Upper lobe of right lung (tissue), 1 donor: ENCODE results near the gene PLEKHH1. TPM values are rescaled to one million over a fixed set of nuclear protein-coding genes. Genes with fewer than 3 reads are reported as not detected.
A peak's percentile ranks its signal among the peaks of the same experiment; 100 is the strongest.
"Not testable (repeated sequence)": the region's sequence is repeated elsewhere in the genome, so short reads cannot be mapped to it uniquely, and the experiment has no call there.

Source experiments
- ATAC-seq: fragments of 200-7000 bp; cut with Tn5 transposase; one replicate; pipeline ENCODE4 v1.9.1; 2020; ENCODE audit warnings: mild to moderate bottlenecking, moderate library complexity
- DNase-seq: peaks from one replicate; pipeline ENCODE4 v3.0.0-alpha.2; 2020
- H3K27ac ChIP-seq: fragments of 200-600 bp; one replicate; pipeline ENCODE4 v1.8.0; 2022
- H3K27me3 ChIP-seq: fragments of 200-600 bp; one replicate; pipeline ENCODE4 v1.8.0; 2022; ENCODE audit warnings: mild to moderate bottlenecking
- H3K36me3 ChIP-seq: fragments of 200-600 bp; one replicate; pipeline ENCODE4 v1.8.0; 2022
- H3K4me1 ChIP-seq: fragments of 200-600 bp; one replicate; pipeline ENCODE4 v1.8.0; 2022
- H3K4me3 ChIP-seq: fragments of 200-600 bp; one replicate; pipeline ENCODE4 v1.8.0; 2022; ENCODE audit warnings: mild to moderate bottlenecking
- H3K9me3 ChIP-seq: fragments of 200-600 bp; one replicate; pipeline ENCODE4 v1.8.0; 2022
- intact Hi-C: fragments of 100-400 bp; cut with DNase I; formaldehyde crosslinking; loops from one replicate; pipeline ENCODE4 v1.11.0; 2022
- total RNA-seq: library from RNA; stranded (reverse); fragmentation: NEBNext Ultra II Directional; extraction: Animal tissue kit (Norgen Biotek cat#: 25700); gene quantifications from one replicate; pipeline ENCODE4 v1.2.1, GENCODE V29; 2021
- TF ChIP-seq, protein P1 (sequence below): fragments of 200-600 bp; IDR thresholded peaks from one replicate; pipeline ENCODE4 v1.8.0; 2022; ENCODE audit warnings: antibody characterized with exemption
- donor health status: DM: no; HTN: yes; CAD: no; lungs with severe emphysema.

PLEKHH1 gene
- total RNA-seq, 1 donor from 2014 or later, result 2.3 TPM

DNA sequence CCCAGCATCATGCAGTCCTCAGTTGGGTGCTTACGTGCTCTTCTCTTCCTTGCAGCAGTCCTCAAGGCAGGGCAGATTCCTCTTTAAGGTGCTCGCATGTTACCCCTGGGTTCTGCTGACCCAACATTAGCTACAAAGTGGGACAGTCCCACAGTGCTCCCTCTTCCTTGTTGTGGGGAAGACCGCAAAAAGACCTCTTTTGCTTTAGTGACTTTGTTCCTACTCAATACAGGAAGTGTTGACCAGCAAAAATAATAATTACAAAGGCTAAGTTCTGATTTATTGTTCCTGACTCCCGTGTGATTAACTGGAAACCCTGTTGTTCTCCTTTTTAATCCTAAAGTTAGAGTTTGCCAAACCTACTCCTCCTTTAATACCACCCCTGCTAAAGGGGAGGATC lies 53.3 kb downstream of the PLEKHH1 start:
- intact Hi-C loops, result no loop called here
- peaks cover 37% of the 10 kb centered on the region for H3K36me3 ChIP-seq

DNA sequence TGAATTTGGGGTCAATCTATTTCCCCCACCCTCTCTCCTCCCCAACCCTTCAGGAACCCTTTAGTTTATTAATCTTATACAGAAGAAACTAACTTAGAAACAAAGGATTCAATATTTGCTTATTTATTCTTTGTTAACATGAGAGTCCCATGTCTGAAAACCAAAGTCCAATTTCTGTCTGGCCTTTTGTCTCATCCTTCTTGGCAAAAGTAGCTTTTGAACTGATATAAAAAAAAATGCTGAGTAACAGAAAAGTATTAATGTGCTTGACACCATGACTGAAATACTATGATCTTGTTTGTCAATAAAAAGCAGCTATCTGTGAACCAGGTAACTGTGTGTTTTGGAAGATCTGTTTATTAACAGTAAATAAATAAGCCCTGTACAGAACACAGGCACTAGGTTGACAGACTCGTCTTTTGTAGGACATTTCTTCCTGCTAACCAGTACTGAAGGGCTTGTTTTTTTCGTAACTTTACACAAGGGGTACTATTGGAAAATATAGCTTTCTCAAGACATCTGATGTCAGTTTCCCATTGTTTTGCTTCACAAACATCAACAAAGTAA lies 56.2 kb downstream of the PLEKHH1 start:
- H3K27ac ChIP-seq, result no peak overlapping the region
- TF ChIP-seq, protein P1, sequence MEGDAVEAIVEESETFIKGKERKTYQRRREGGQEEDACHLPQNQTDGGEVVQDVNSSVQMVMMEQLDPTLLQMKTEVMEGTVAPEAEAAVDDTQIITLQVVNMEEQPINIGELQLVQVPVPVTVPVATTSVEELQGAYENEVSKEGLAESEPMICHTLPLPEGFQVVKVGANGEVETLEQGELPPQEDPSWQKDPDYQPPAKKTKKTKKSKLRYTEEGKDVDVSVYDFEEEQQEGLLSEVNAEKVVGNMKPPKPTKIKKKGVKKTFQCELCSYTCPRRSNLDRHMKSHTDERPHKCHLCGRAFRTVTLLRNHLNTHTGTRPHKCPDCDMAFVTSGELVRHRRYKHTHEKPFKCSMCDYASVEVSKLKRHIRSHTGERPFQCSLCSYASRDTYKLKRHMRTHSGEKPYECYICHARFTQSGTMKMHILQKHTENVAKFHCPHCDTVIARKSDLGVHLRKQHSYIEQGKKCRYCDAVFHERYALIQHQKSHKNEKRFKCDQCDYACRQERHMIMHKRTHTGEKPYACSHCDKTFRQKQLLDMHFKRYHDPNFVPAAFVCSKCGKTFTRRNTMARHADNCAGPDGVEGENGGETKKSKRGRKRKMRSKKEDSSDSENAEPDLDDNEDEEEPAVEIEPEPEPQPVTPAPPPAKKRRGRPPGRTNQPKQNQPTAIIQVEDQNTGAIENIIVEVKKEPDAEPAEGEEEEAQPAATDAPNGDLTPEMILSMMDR, result no peak
- no peak for ATAC-seq
- H3K36me3 ChIP-seq, result peaks cover 63% of the 10 kb centered on the region
- no peak for DNase-seq
- no peaks in the 10 kb centered on the region for H3K27me3 ChIP-seq
- H3K4me3 ChIP-seq, result no peak overlapping the region
- H3K4me1 ChIP-seq, result no peaks in the 10 kb centered on the region
- H3K9me3 ChIP-seq, result no peaks in the 10 kb centered on the region
- intact Hi-C loops, result no loop called here

More for the DNA sequence above, 53.3 kb downstream of the PLEKHH1 start:
- peak; percentile 32 for ATAC-seq
- no peak overlapping the region for H3K27ac ChIP-seq
- no peaks in the 10 kb centered on the region for H3K9me3 ChIP-seq
- H3K27me3 ChIP-seq, result no peaks in the 10 kb centered on the region
- no peaks in the 10 kb centered on the region for H3K4me1 ChIP-seq
- H3K4me3 ChIP-seq, result no peak overlapping the region
- TF ChIP-seq, protein P1, result no peak
- DNase-seq, result no peak

DNA sequence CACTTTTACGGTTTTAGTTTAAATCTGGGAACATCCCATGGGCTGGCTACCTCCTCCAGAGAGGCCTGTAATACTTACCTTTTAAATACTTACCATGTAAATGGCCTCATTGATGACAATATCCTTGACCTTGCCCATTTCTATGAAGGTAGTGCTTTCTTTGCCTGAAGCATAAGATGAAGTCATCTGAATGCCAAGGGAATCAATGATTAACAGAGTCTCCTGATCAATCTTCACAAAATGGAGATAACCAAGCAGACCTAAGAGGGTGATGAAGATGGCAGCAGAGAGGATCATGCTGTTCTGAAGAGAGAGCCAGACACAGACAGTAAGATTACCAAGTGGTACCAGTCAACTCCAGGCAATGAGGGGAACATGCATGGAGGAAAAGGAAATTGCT lies 60.6 kb downstream of the PLEKHH1 start:
- H3K27me3 ChIP-seq, H3K9me3 ChIP-seq, ATAC-seq, H3K4me1 ChIP-seq, H3K27ac ChIP-seq, intact Hi-C loops, H3K4me3 ChIP-seq, DNase-seq: not testable (repeated sequence)
- H3K36me3 ChIP-seq, result peaks cover 53% of the 10 kb centered on the region

DNA sequence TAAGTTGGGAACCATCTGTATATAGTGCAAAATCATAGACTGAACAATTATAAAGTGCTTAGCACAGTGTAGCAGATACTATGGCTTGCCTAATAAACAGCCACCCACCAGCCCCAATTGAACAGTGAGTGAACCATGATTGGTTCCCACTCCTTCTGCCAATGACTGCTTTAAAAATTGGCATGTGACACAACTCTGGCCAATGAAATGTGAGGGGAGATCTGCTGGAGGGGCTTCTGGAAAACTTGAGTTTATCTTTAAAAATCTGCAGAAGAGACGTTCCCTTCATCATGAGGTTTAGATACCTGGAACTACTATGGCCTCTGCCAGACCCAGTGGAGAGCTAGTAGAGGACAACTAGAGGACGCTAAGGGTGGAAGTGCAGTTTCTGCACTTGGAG lies 62.3 kb downstream of the PLEKHH1 start:
- no peak overlapping the region for H3K4me3 ChIP-seq
- H3K27ac ChIP-seq, result no peak overlapping the region
- no peaks in the 10 kb centered on the region for H3K27me3 ChIP-seq
- H3K36me3 ChIP-seq, result peaks cover 36% of the 10 kb centered on the region
- DNase-seq (no peak), ATAC-seq (no peak)
- H3K4me1 ChIP-seq, result peaks cover 9% of the 10 kb centered on the region
- intact Hi-C loops, result no loop called here
- TF ChIP-seq, protein P1, result no peak
- no peaks in the 10 kb centered on the region for H3K9me3 ChIP-seq

DNA sequence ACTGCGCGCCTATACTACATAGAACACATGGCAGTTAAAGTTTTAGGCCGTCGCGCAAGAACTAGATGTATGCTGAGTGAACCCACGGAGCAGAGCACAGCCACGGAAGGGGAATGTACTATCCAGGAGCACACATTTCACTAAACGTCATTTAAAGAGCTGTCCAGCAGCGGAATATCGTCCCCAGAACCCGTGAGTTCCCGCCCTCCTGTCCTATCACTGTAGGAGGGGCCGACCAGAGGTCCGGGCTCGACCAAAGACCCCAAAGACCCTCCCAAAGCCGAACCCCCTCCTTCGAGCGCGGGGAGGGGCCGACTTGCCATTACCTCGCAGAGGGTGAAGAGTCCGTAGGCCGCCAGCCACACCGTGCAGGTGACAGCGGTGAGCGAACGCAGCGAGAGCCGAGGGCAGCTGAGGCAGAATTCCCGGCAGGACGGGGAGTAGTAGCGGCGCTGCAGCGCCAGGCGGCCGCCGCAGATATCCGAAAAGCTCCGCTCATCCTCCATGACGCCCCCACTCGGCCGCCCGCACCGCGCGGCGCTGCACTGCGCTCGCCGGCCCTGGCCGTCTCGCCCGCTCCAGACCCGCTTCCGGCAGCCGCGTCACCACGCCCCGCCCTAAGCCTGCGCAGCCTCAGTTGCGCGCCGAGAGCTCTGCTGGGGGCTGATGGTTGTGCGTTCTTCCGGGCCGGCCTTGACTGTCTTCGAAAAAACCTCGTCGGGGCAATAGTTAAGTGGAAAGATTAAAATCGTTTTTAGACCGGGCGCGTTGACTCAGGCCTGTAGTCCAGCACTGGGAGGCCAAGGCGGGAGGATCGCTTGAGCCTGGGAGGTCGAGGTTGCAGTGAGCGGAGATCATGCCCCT lies 66.8 kb downstream of the PLEKHH1 start, which contains the start of gene PIGH:
PIGH (minus strand) TSS at position 571 of the 864 bp plus-strand sequence; CDS start at position 506, 65 bp downstream.
- peak; percentile 99 for ATAC-seq

DNA sequence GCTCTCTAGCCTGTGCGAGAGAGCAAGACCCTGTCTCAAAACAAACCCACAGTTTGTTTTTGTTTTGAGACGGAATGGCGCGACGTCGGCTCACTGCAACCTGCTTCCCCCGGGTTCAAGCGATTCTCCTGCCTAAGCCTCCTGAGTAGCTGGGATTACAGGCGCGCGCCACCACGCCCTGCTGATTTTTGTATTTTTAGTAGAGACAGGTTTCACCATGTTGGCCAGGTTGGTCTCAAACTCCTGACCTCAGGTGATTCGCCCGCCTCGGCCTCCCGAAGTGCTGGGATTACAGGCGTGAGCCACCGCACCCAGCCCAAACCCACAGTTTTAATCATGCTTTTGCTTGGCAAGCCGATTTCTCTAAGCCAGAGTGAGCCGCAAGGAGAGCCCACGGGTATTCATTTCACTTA lies 67.5 kb downstream of the PLEKHH1 start:
- ATAC-seq, intact Hi-C loops: not testable (repeated sequence)
- peak overlapping the region; percentile 88 for H3K27ac ChIP-seq

More for the DNA sequence above, 66.8 kb downstream of the PLEKHH1 start, which contains the start of gene PIGH:
- Histone ChIP-seq H3K36me3 (no peaks in the 10 kb centered on the region), H3K4me1 (peaks cover 14% of the 10 kb centered on the region), H3K27ac (peak within 1 kb of the TSS; percentile 88), H3K9me3 (no peaks in the 10 kb centered on the region), H3K4me3 (peak within 1 kb of the TSS; percentile 100), H3K27me3 (no peaks in the 10 kb centered on the region)
- intact Hi-C loops, result no loop called here
- DNase-seq, result peak; percentile 95
- TF ChIP-seq, protein P1, result peak; percentile 63

More for the DNA sequence above, 67.5 kb downstream of the PLEKHH1 start:
- peak overlapping the region; percentile 100 for H3K4me3 ChIP-seq
- peaks cover 14% of the 10 kb centered on the region for H3K4me1 ChIP-seq
- DNase-seq, H3K27me3 ChIP-seq, H3K9me3 ChIP-seq, H3K36me3 ChIP-seq: not testable (repeated sequence)
